H1 (cell line): ENCODE results near the gene IQCM. TPM values are rescaled to one million over a fixed set of nuclear protein-coding genes. Genes with fewer than 3 reads are reported as not detected.
A peak's percentile ranks its signal among the peaks of the same experiment; 100 is the strongest.

Source experiments
- CTCF ChIA-PET: fragments of 300-600 bp; sonication (Branson Sonifier 250); formaldehyde crosslinking; loops from one replicate; lab custom pipeline; 2021; ENCODE audit not compliant: partially characterized antibody; lab: Charles Lee
- POLR2A ChIA-PET: fragments of 300-600 bp; sonication (Branson Sonifier 250); formaldehyde crosslinking; loops from one replicate; lab custom pipeline; 2021; ENCODE audit warnings: inconsistent platforms; ENCODE audit not compliant: partially characterized antibody; lab: Charles Lee
- DNase-seq, 2 experiments: peaks; one replicate each; pipeline versions ENCODE4 v3.0.0 to v3.0.0-alpha.2; 2010 to 2022; ENCODE audit warnings: low spot score in 2 of 2, low read depth in 1 of 2, mixed read lengths in 1 of 2
- FAIRE-seq: peaks from 2 replicates; lab custom pipeline; 2011; peaks lifted over from hg19 to GRCh38; lab: Jason Lieb, UNC
- H2AFZ ChIP-seq: 2 replicates; pipeline ENCODE4 v1.8.1; 2012; ENCODE audit warnings: low read length, inconsistent platforms
- H2AK5ac ChIP-seq: 2 replicates; pipeline ENCODE4 v1.6.1; 2013; ENCODE audit warnings: low read depth, low read length
- H2BK120ac ChIP-seq: replicated peaks from 2 replicates; pipeline ENCODE3; 2013; ENCODE audit warnings: low read depth, low read length, inconsistent platforms
- H2BK12ac ChIP-seq: 2 replicates; pipeline ENCODE4 v1.6.1; 2013; ENCODE audit warnings: low read depth, low read length
- H2BK15ac ChIP-seq: 2 replicates; pipeline ENCODE4 v1.6.1; 2013; ENCODE audit warnings: low read length
- H2BK20ac ChIP-seq: 2 replicates; pipeline ENCODE4 v1.6.1; 2013; ENCODE audit warnings: low read length
- H2BK5ac ChIP-seq: 2 replicates; pipeline ENCODE4 v1.6.1; 2013; ENCODE audit warnings: low read depth, low read length
- H3K14ac ChIP-seq: 2 replicates; pipeline ENCODE4 v1.6.1; 2013; ENCODE audit warnings: inconsistent platforms; ENCODE audit not compliant: insufficient read length
- H3K18ac ChIP-seq: 2 replicates; pipeline ENCODE4 v1.6.1; 2013; ENCODE audit warnings: low read length; ENCODE audit errors: extremely low read depth
- H3K23ac ChIP-seq: 2 replicates; pipeline ENCODE4 v1.6.1; 2013; ENCODE audit warnings: inconsistent platforms; ENCODE audit not compliant: insufficient read length
- H3K23me2 ChIP-seq: 2 replicates; pipeline ENCODE4 v1.6.1; 2013; ENCODE audit warnings: low read depth, low read length
- H3K27ac ChIP-seq: 2 replicates; pipeline ENCODE4 v1.6.1; 2011; ENCODE audit warnings: low read depth, low read length, inconsistent platforms
- H3K27me3 ChIP-seq, 4 experiments: replicated peaks in 1 of 4; 1 replicate in 1 of 4; 2 replicates in 3 of 4; pipeline versions ENCODE4 v1.6.1 to v1.8.1; 2011 to 2013; ENCODE audit warnings: low read length in 3 of 4, mild to moderate bottlenecking in 3 of 4, inconsistent platforms in 2 of 4, mixed read lengths in 2 of 4, moderate library complexity in 1 of 4; ENCODE audit not compliant: control insufficient read depth in 3 of 4, insufficient read depth in 3 of 4; ENCODE audit errors: extremely low read depth in 1 of 4
- H3K36me3 ChIP-seq, 4 experiments: 2 replicates each; pipeline versions ENCODE4 v1.6.1 to v1.8.1; 2011 to 2013; ENCODE audit warnings: mild to moderate bottlenecking in 4 of 4, low read length in 3 of 4, moderate library complexity in 2 of 4, control low read depth in 1 of 4, inconsistent platforms in 1 of 4; ENCODE audit not compliant: insufficient read depth in 4 of 4, control insufficient read depth in 2 of 4
- H3K4ac ChIP-seq: replicated peaks from 2 replicates; pipeline ENCODE3; 2013; ENCODE audit warnings: low read length, low read depth, mixed read lengths, inconsistent platforms; ENCODE audit not compliant: insufficient read length
- H3K4me1 ChIP-seq, 4 experiments: replicated peaks in 1 of 4; 1 replicate in 1 of 4; 2 replicates in 3 of 4; pipeline versions ENCODE4 v1.6.1 to v1.8.1; 2011 to 2013; ENCODE audit warnings: low read length in 3 of 4, inconsistent platforms in 2 of 4, mixed read lengths in 1 of 4; ENCODE audit not compliant: insufficient read depth in 4 of 4, control insufficient read depth in 3 of 4
- H3K4me2 ChIP-seq, 2 experiments: 2 replicates each; pipeline versions ENCODE4 v1.6.1 to v1.8.1; 2011 to 2013; ENCODE audit warnings: low read depth in 2 of 2, low read length in 2 of 2, control low read depth in 1 of 2, inconsistent platforms in 1 of 2, mild to moderate bottlenecking in 1 of 2; ENCODE audit not compliant: insufficient read depth in 1 of 2
- H3K4me3 ChIP-seq, 4 experiments: fragments of 200-600, 300-600 bp in 1 of 4; sonication (generic), shearing (Covaris generic), sonication (Bioruptor Twin) in 1 of 4; 2 replicates each; pipeline versions ENCODE4 v1.5.1 to v1.8.1; 2011 to 2016; ENCODE audit warnings: low read length in 4 of 4, low read depth in 3 of 4, control low read depth in 2 of 4, inconsistent platforms in 2 of 4, mild to moderate bottlenecking in 2 of 4, mixed read lengths in 1 of 4, moderate library complexity in 1 of 4; ENCODE audit not compliant: insufficient read depth in 2 of 4; ENCODE audit errors: extremely low read depth in 1 of 4
- H3K56ac ChIP-seq: replicated peaks from 2 replicates; pipeline ENCODE3; 2013; ENCODE audit warnings: low read depth, mild to moderate bottlenecking, mixed read lengths, low read length, inconsistent platforms; ENCODE audit not compliant: insufficient read length
- H3K79me1 ChIP-seq: 2 replicates; pipeline ENCODE4 v1.6.1; 2013; ENCODE audit warnings: low read depth, low read length, control low read depth
- H3K79me2 ChIP-seq, 2 experiments: 2 replicates each; pipeline versions ENCODE4 v1.6.1 to v1.8.1; 2012 to 2013; ENCODE audit warnings: low read length in 2 of 2, mild to moderate bottlenecking in 2 of 2, inconsistent platforms in 1 of 2; ENCODE audit not compliant: insufficient read depth in 2 of 2, control insufficient read depth in 1 of 2
- H3K9ac ChIP-seq, 4 experiments: replicated peaks in 1 of 4; 1 replicate in 1 of 4; 2 replicates in 3 of 4; pipeline versions ENCODE4 v1.6.1 to v1.8.1; 2011 to 2013; ENCODE audit warnings: low read depth in 3 of 4, low read length in 3 of 4, control low read depth in 2 of 4, mild to moderate bottlenecking in 2 of 4, moderate library complexity in 2 of 4, inconsistent platforms in 1 of 4; ENCODE audit errors: extremely low read depth in 1 of 4
- H3K9me3 ChIP-seq, 2 experiments: 2 replicates each; pipeline versions ENCODE4 v1.6.1 to v1.8.1; 2012 to 2013; ENCODE audit warnings: mild to moderate bottlenecking in 2 of 2, moderate library complexity in 2 of 2, control low read depth in 1 of 2, inconsistent platforms in 1 of 2, low read depth in 1 of 2, low read length in 1 of 2, mixed read lengths in 1 of 2; ENCODE audit not compliant: insufficient read depth in 2 of 2
- H4K20me1 ChIP-seq, 2 experiments: replicated peaks in 1 of 2; 2 replicates each; pipeline versions ENCODE3 to v1.8.1; 2011 to 2013; ENCODE audit warnings: inconsistent platforms in 2 of 2, low read length in 2 of 2, mild to moderate bottlenecking in 1 of 2; ENCODE audit not compliant: insufficient read depth in 2 of 2, control insufficient read depth in 1 of 2
- H4K5ac ChIP-seq: 2 replicates; pipeline ENCODE4 v1.6.1; 2013; ENCODE audit warnings: low read length, low read depth, mixed read lengths, inconsistent platforms; ENCODE audit not compliant: insufficient read length
- H4K8ac ChIP-seq: 2 replicates; pipeline ENCODE4 v1.8.0; 2013; ENCODE audit warnings: mild to moderate bottlenecking, moderate library complexity, low read length, inconsistent platforms; ENCODE audit not compliant: insufficient read depth; ENCODE audit errors: extremely low read depth
- H4K91ac ChIP-seq: replicated peaks from 2 replicates; pipeline ENCODE3; 2013; ENCODE audit warnings: low read length, mixed read lengths, inconsistent platforms; ENCODE audit not compliant: insufficient read length
- GTF2F1 ChIP-seq: IDR thresholded peaks from 2 replicates; pipeline ENCODE4 v1.6.1; 2012; ENCODE audit warnings: low read depth, low read length, improper control_type of control experiment, borderline replicate concordance
- RAD21 ChIP-seq, 2 experiments: IDR thresholded peaks in 1 of 2; conservative IDR thresholded peaks in 1 of 2; 2 replicates each; pipeline ENCODE4 v1.6.1; 2011; ENCODE audit warnings: low read depth in 2 of 2, low read length in 2 of 2, improper control_type of control experiment in 1 of 2, inconsistent platforms in 1 of 2, mild to moderate bottlenecking in 1 of 2, moderate library complexity in 1 of 2
- TAF1 ChIP-seq: IDR thresholded peaks from 2 replicates; pipeline ENCODE4 v1.6.1; 2011; ENCODE audit warnings: mild to moderate bottlenecking, low read depth, low read length
- TAF7 ChIP-seq: optimal IDR thresholded peaks from 2 replicates; pipeline ENCODE3; 2011; ENCODE audit warnings: low read depth, mild to moderate bottlenecking, inconsistent platforms, low read length, moderate library complexity, borderline replicate concordance
- WGBS, 2 experiments: shearing (Covaris generic) in 1 of 2; methylation state at CpG; one replicate each; pipeline versions ENCODE4 v1.1.6 to v1.1.7; 2013 to 2015; ENCODE audit warnings: low lambda C conversion rate in 2 of 2, mixed read lengths in 2 of 2, inconsistent platforms in 1 of 2, low coverage in 1 of 2, missing lambda C conversion rate in 1 of 2; ENCODE audit not compliant: insufficient replicate concordance in 2 of 2, insufficient coverage in 1 of 2, insufficient read length in 1 of 2; ENCODE audit errors: extremely low coverage in 1 of 2, missing lambda C conversion rate in 1 of 2; 5-methylcytosine and 5-hydroxymethylcytosine counted together
- polyA plus RNA-seq, 7 experiments: library from polyadenylated mRNA; depleted of rRNA in 3 of 7; stranded (reverse) in 5 of 7; unstranded in 2 of 7; fragments of >200 nt in 5 of 7; fragments of 200-250 nt in 2 of 7; gene quantifications; 1 replicate in 5 of 7; 2 replicates in 1 of 7; 4 replicates in 1 of 7; pipeline versions ENCODE4 v1.2.1 to v1.2.3, GENCODE V29; 2011 to 2013; ENCODE audit warnings: missing spikeins in 2 of 7, mixed read lengths in 2 of 7
- total RNA-seq: library from RNA; stranded (reverse); fragmentation: NEBNext Ultra II Directional; extraction: Animal tissue kit (Norgen Biotek cat#: 25700); gene quantifications from 2 replicates; pipeline ENCODE4 v1.2.1, GENCODE V29; 2021
- TF ChIP-seq, protein P1 (sequence below): IDR thresholded peaks from 2 replicates; pipeline ENCODE4 v1.6.1; 2011; ENCODE audit warnings: low read depth, mild to moderate bottlenecking, low read length; ENCODE audit not compliant: insufficient read depth
- TF ChIP-seq, protein P2 (sequence below), 3 experiments: IDR thresholded peaks; 1 replicate in 2 of 3; 2 replicates in 1 of 3; pipeline versions ENCODE4 v1.5.1 to v1.6.1; 2011; ENCODE audit warnings: low read length in 3 of 3, mild to moderate bottlenecking in 3 of 3, inconsistent platforms in 2 of 3, low read depth in 1 of 3, moderate library complexity in 1 of 3; ENCODE audit not compliant: insufficient read depth in 1 of 3; ENCODE audit errors: control extremely low read depth in 1 of 3

Gene IQCM
- total and polyA plus RNA-seq, 2 of the 8 experiments (the other 6 are each of a cell fraction or from before 2014, with no cell fraction given), result not detected

DNA sequence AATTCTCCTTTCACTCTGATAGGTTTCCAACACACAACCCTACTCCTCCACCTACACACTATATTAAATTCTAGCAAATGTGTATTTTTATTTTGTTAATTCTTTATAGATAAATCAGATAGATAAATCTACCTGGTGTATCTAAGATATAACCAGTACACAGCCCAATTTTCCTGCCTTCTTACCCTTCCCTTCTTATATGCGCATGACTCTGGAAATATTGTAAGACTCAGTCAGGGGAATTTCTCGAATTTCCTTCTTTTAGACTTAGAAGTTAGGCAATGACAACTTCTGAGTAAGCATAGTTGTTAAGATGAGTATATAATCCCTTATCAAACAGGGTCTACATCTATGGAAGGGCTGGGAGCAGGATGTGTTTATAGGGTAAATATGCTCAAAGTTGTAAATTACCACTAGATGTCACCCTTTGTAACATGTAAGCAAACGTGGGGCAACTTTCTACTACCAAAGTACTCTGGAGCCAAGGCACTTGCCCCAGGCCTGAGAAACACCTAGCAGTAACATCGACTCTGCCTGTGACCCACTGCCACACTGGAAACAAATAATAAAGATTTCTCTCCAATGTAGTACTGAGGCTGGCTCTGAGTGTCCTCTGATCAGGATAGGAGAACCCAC lies 444.7 kb downstream of the IQCM start:
- H2BK20ac ChIP-seq, result no peak overlapping the region
- no peak overlapping the region for H2AK5ac ChIP-seq
- no peaks in the 10 kb centered on the region for H3K4me1 ChIP-seq
- H3K27ac ChIP-seq, result no peak overlapping the region
- 50% methylated on average over 4 of the region's 4 CpGs; no CpG with 5 or more reads in 1 of the 2 experiments for WGBS, 2 experiments
- no peak overlapping the region for H3K56ac ChIP-seq
- H4K8ac ChIP-seq, result no peak overlapping the region
- no peaks in the 10 kb centered on the region for H3K36me3 ChIP-seq
- FAIRE-seq (peak; percentile 81), DNase-seq (peak in 1 of 2 experiments; percentile 7)
- no peak overlapping the region for H3K18ac ChIP-seq
- no peak overlapping the region for H3K23ac ChIP-seq
- no peak overlapping the region for H4K91ac ChIP-seq
- H3K4me2 ChIP-seq, result no peak overlapping the region
- H2BK120ac ChIP-seq, result no peak overlapping the region
- POLR2A ChIA-PET, result no interaction called here
- CTCF ChIA-PET, result interaction anchor here (0.8 to 1.9 kb wide), 8 partner anchors 9 to 532 kb away, joined by 3 to 18 read pairs (median 5); no protein-coding TSS in a partner anchor
- no peak overlapping the region for H2BK15ac ChIP-seq
- no peak overlapping the region for H3K4me3 ChIP-seq
- no peak overlapping the region for H2BK12ac ChIP-seq
- H3K14ac ChIP-seq, result no peak overlapping the region
- H3K4ac ChIP-seq, result no peak overlapping the region
- H3K79me1 ChIP-seq, result no peaks in the 10 kb centered on the region
- no peaks in the 10 kb centered on the region for H3K23me2 ChIP-seq
- no peak overlapping the region for H2BK5ac ChIP-seq
- H4K5ac ChIP-seq, result no peak overlapping the region
- no peak overlapping the region for H3K9ac ChIP-seq
- H3K79me2 ChIP-seq, result no peaks in the 10 kb centered on the region
- H4K20me1 ChIP-seq, result no peaks in the 10 kb centered on the region
- H3K9me3 ChIP-seq, result no peaks in the 10 kb centered on the region
- TF ChIP-seq, protein P1, sequence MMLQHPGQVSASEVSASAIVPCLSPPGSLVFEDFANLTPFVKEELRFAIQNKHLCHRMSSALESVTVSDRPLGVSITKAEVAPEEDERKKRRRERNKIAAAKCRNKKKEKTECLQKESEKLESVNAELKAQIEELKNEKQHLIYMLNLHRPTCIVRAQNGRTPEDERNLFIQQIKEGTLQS, result no peak
- TF ChIP-seq GTF2F1, result no peak
- no peak for TF ChIP-seq TAF1
- TF ChIP-seq, protein P2, sequence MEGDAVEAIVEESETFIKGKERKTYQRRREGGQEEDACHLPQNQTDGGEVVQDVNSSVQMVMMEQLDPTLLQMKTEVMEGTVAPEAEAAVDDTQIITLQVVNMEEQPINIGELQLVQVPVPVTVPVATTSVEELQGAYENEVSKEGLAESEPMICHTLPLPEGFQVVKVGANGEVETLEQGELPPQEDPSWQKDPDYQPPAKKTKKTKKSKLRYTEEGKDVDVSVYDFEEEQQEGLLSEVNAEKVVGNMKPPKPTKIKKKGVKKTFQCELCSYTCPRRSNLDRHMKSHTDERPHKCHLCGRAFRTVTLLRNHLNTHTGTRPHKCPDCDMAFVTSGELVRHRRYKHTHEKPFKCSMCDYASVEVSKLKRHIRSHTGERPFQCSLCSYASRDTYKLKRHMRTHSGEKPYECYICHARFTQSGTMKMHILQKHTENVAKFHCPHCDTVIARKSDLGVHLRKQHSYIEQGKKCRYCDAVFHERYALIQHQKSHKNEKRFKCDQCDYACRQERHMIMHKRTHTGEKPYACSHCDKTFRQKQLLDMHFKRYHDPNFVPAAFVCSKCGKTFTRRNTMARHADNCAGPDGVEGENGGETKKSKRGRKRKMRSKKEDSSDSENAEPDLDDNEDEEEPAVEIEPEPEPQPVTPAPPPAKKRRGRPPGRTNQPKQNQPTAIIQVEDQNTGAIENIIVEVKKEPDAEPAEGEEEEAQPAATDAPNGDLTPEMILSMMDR (IDR thresholded peaks at IDR 0.05; ENCODE audit: control extremely low read depth in 1 of 3, insufficient read depth in 1 of 3, low read depth in 1 of 3, low read length in 3 of 3), result peak in 2 of 3 experiments; percentile 48 to 52; a peak in 3 of 4 replicates
- TF ChIP-seq TAF7, result no peak
- TF ChIP-seq RAD21 (IDR thresholded peaks at IDR 0.05 in 1 of 2, conservative IDR thresholded peaks at IDR 0.05 in 1 of 2; ENCODE audit: low read depth in 2 of 2, low read length in 2 of 2), result peak; percentile 76 to 82
- no peaks in the 10 kb centered on the region for H3K27me3 ChIP-seq
- H2AFZ ChIP-seq, result 0 out of 2 replicates have a peak overlapping the region, but pooled peaks have one; percentile 25
